Measurements from ENCODE around the gene BMPR1B. TPM values are rescaled to one million over a fixed set of nuclear protein-coding genes. Genes with fewer than 3 reads are reported as not detected.

The BMPR1B gene
- total and polyA plus RNA-seq, 2 of the 4 experiments (the other 2 are of a cell fraction) = 0.24 to 0.90 TPM

DNA sequence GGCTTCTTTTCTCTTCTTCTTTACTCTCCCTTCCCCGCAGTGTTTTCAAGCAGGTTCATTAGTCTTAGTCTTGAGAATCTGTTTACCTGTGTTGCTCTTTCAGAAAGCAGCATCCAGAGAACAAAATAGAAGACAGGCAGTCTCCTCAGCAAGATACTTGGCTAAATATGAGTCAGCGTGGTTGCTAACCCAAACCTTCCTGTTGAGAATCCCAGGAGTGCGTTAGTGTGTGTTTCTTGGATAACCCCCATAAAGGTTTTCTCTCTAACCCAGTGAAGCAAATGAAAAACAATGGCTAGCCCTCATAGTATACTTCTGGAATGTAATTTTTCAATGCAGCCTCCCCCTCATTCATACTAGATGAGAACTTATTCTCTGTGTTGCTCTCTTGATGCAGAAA lies 41.1 kb downstream of the BMPR1B start:
- Histone ChIP-seq H4K91ac (ENCODE audit: insufficient read depth, low read depth, low read length) (no peak overlapping the region), H3K4ac (ENCODE audit: low read depth, low read length) (no peak overlapping the region), H2AK5ac (ENCODE audit: low read depth, low read length) (no peak overlapping the region), H3K36me3 (ENCODE audit: control insufficient read depth, insufficient read depth, low read length) (no peaks in the 10 kb centered on the region), H3K9me1 (ENCODE audit: insufficient read depth, low read length) (no peaks in the 10 kb centered on the region; the same call in 1 of the 2 replicates), H2BK5ac (ENCODE audit: low read depth, low read length, poor library complexity, severe bottlenecking) (no peak overlapping the region), H3K4me2 (ENCODE audit: low read depth, low read length) (no peak overlapping the region), H4K5ac (ENCODE audit: low read depth, low read length) (no peak overlapping the region), H3K23ac (ENCODE audit: low read depth, low read length) (no peak overlapping the region), H2BK120ac (ENCODE audit: low read depth, low read length) (no peak overlapping the region), H3K27ac (ENCODE audit: insufficient read depth, low read length) (no peak overlapping the region), H3K56ac (ENCODE audit: extremely low read depth, insufficient read depth, low read length) (no peak overlapping the region), H3K18ac (ENCODE audit: low read depth, low read length) (no peak overlapping the region), H2AFZ (replicated peaks; ENCODE audit: low read length, poor library complexity) (no peak overlapping the region), H4K20me1 (ENCODE audit: insufficient read depth, low read length) (no peaks in the 10 kb centered on the region), H2BK20ac (ENCODE audit: low read depth, low read length) (no peak overlapping the region), H2AK9ac (replicated peaks; ENCODE audit: low read depth, low read length, poor library complexity) (no peak overlapping the region), H4K8ac (ENCODE audit: low read depth in 2 of 2, low read length in 2 of 2) (no peak overlapping the region), H3K9ac (ENCODE audit: low read depth, low read length) (no peak overlapping the region), H3K4me3 (ENCODE audit: insufficient read depth, low read depth, low read length) (no peak overlapping the region), H2BK15ac (ENCODE audit: low read depth, low read length) (no peak overlapping the region), H3K9me3 (ENCODE audit: control insufficient read depth, insufficient read depth, low read length) (no peaks in the 10 kb centered on the region), H3K27me3 (ENCODE audit: control insufficient read depth, insufficient read depth, low read length) (no peaks in the 10 kb centered on the region), H3K79me1 (ENCODE audit: low read depth in 1 of 2, low read length in 2 of 2) (no peaks in the 10 kb centered on the region), H3K4me1 (ENCODE audit: control insufficient read depth, insufficient read depth, low read length) (no peaks in the 10 kb centered on the region), H3K14ac (replicated peaks; ENCODE audit: low read depth, low read length) (no peak overlapping the region)
- 0 out of 2 replicates have a peak, but pooled peaks have one; percentile 27 for ATAC-seq (ENCODE audit: low read depth)
- ChIA-PET POLR2A (ENCODE audit: unreplicated experiment) (no interaction called here), CTCF (no interaction called here)
- TF ChIP-seq, protein P1, sequence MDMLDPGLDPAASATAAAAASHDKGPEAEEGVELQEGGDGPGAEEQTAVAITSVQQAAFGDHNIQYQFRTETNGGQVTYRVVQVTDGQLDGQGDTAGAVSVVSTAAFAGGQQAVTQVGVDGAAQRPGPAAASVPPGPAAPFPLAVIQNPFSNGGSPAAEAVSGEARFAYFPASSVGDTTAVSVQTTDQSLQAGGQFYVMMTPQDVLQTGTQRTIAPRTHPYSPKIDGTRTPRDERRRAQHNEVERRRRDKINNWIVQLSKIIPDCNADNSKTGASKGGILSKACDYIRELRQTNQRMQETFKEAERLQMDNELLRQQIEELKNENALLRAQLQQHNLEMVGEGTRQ (IDR thresholded peaks at IDR 0.05; ENCODE audit: low read depth, low read length) = no peak
- TF ChIP-seq POLR2A (IDR thresholded peaks at IDR 0.05; ENCODE audit: low read depth, low read length) (no peak), SMC3 (IDR thresholded peaks at IDR 0.05; ENCODE audit: low read depth, low read length) (no peak), RFX5 (IDR thresholded peaks at IDR 0.05; ENCODE audit: low read depth, low read length) (no peak), MXI1 (IDR thresholded peaks at IDR 0.05; ENCODE audit: borderline replicate concordance, low read depth, low read length) (no peak)
- intact Hi-C loops (cut with micrococcal nuclease) = no loop called here
- peak; percentile 55 for DNase-seq
- dilution Hi-C loops (cut with HindIII; ENCODE audit: low sequenced_read_pairs, unreplicated experiment) = no loop called here
- no TSS peak for BruUV-seq (replicated peaks)
- WGBS, 2 experiments (ENCODE audit: extremely low coverage in 2 of 2, insufficient read length in 1 of 2) = no CpG with 5 or more reads among the region's 3 CpGs
- in situ Hi-C loops (cut with MboI; ENCODE audit: low sequenced_read_pairs) = no loop called here

Data from IMR-90 (cell line).